HG02981 (cell line): ENCODE results near the gene SCGB3A1.

ENCODE experiments used
- ATAC-seq: cut with Tn5 transposase; IDR thresholded peaks from one replicate; pipeline ENCODE4 v1.9.1; 2021; ENCODE audit warnings: mild to moderate bottlenecking, moderate library complexity; ENCODE audit not compliant: unreplicated experiment

Gene SCGB3A1

GRCh38 chr5:180606215-180606785 lies 15.0 kb upstream of the SCGB3A1 start:
- no peak for ATAC-seq

DNA sequence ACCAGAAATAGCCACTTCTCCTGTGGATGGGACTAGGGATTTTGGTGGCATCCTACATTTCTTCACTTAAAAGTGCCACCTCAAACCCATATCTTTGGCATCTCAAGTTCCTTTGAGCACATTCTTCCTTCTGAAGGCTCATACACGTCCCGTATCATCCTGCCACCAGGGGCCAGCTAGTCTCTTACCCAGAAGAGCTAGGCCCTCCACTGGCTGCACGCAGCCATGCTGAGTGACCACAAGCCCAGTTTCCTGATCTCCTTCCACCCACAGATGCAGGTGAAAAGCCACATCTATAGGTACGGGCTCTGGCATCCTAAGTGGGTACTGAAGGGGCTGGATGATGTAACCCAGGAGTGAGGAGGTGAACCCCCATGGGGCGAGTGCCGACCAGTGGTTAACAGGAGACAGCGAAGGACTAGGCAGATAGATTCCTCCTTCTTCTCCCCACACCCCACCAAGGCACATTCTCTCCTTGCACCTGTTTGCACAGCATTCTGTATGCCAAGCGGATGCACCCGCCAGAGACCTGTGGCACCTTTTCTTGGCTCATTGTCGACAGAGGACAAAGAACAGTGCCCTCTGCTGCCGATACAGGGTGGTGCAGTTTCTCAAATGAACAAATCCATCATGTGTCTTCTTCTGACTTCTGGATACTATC lies 14.4 kb upstream of the SCGB3A1 start:
- ATAC-seq, result no peak

DNA sequence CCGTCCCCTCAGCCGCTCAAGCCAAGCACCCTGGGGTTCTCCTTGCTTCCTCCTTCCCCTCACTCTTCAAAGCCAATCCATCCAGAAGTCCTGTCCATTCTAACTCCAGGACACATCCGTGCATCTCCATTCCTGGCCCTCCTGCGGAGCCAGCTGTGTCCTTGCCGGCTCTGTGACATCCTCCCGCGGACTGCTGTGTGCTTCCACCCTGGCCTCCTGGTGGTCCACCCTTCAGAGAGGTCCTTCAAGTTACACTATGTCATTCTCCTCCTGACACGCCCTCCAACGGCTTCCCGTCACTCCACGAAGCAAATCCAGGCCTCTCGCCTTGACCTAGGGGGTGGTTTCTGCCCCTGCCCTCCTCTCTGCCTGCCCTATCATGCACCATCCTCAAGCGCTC lies 13.0 kb upstream of the SCGB3A1 start:
- ATAC-seq, result no peak

DNA sequence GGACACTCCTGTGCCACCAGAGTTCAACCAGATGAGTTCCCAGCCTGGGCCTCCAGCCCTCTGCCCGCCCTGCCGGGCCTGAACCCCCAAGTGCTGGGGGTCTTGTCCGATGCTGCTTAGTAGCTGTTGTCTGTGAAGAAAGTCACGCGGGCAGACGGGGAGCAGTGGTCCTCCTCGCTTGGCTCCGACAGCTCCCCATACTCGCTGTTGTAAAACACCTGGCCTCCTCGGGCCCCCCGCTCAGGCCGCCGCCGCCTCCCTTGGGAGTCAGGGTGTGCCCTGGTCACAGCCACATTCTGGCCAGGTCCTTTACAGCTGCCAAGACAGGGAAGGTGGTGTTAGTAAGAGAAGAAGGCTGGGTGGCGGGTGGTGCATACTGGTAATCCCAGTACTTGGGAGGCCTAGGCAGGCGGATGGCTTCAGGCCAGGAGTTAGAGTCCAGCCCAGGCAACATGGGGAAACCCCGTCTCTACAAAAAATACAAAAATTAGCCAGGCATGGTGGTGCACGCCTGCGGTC lies 11.8 kb upstream of the SCGB3A1 start:
- ATAC-seq, result no peak

DNA sequence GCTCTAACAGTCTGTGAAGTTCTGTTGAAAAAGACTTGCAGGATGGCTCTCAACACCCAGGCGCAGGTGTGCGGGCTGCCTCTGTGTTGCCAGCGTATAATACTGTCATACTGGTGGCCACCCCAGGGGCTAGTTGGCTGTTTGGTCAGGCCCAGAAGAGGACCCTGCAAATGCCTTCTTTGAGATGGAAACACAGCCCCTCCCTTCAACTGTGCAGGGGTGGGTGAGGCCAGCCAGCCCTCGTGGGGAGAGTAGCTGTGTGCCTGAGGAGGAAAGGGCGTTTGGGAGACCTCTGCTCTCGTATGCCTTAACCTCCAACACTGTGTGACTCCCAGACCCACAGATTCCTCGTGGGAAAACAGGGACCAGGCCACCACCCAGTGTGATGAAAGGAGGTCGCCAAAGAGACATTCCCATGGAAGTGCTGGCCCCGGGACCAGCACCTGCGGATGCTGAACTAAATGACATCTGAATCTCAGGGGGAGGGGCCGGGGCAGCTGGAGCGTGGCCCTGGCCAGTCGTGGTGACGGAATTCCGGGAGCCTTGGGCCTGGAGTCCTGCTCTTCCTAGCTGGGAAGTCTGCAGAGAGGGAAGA lies 11.3 kb upstream of the SCGB3A1 start:
- ATAC-seq, result no peak

DNA sequence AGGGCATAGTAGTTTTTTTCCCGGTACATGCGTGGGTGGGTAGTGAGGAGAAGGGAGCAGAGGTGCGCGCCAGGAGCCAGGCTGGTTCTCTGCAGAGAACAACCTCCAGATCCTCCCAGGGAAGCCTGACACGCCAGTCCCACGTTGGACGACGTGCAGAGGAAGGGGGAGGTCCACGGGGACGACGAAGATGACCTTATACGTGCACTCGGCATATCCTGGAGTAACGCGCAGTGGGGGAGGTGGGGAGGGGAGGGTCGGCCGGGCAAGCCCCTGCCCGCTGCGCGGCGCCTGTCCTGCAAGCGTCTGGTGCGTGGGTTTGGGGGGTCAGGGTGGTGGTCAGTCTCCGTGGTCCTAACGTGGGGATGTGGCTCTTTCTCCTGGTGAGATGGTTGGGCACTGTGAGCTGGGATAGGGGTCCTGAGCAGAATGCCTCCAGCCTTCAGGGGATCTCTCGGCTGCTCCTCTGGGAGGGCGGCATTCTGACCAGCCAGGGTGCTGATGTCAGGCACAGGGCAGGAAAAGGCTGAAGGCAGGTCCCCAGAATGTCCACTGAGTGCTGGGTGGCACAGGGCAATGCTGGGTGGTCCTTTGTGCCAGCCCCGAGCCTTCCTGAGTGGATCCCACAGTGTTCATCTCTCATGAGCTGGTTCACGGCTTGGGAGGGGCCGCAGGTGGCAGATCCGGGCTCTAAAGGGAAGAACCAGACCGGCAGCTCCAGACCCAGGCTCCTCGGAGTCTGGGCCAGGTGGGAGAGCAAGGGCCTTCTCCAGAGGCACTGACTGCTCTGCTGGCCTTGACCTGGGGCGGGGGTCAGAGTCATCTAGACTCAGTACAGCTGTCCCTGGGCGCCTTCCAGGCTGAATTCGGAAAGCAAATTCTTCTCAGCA lies 10.5 kb upstream of the SCGB3A1 start:
- ATAC-seq, result no peak

- ATAC-seq, result no peak
Measured at GRCh38 chr5:180600554-180601041, 9.3 kb upstream of the SCGB3A1 start.

GRCh38 chr5:180599981-180600553 lies 8.8 kb upstream of the SCGB3A1 start:
- ATAC-seq, result no peak

DNA sequence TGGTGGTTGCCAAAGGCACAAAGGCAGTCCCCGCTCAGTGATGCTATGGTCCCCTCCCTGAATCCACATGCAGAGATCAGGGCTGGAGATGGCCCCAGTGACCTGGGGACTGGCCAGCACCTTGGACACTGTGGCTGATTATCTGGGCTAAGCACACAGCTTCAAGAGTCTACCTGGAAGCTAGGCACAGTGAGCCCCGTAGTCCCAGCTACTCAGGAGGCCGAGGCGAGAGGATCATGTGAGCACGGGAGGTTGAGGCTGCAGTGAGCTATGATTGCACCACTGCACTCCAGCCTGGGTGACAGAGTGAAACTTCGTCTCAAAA lies 8.3 kb upstream of the SCGB3A1 start:
- no peak for ATAC-seq

DNA sequence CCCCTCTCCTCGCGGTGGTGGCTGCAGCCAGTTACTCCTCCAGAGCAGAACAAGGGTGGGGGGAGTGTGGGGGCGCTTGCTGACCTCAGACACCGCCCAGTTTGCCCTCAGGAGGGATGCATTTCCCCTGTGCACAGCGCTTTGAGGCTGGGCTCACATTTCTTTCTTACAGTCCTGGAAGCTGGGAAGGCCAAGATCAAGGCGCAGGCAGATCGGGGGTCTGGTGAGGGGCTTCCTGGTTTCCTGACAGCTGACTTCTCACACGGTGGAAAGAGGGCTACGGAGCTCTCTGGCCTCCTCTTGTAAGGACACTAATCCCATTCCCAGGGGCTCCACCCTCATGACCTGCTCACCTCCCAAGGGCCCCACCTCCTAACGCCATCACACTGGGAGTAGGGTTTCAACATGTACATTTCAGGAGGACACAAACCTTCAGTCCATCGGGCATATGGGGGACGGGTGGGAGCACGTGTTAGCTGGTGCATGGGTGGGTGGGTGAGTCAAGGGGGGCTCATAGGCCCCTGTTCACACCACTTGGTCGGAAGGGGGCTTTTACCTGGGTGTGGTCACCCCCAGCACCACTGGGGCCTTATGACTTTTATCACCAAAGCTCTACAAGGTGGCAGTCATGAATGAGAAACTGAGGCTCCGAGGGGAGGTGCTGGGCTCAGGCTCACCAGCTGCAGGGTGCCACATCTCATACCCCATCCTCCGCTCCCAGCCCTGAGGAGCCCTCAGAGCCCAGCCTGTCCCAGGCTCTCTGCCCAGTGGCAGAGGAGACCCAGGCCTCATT lies 7.7 kb upstream of the SCGB3A1 start:
- no peak for ATAC-seq

DNA sequence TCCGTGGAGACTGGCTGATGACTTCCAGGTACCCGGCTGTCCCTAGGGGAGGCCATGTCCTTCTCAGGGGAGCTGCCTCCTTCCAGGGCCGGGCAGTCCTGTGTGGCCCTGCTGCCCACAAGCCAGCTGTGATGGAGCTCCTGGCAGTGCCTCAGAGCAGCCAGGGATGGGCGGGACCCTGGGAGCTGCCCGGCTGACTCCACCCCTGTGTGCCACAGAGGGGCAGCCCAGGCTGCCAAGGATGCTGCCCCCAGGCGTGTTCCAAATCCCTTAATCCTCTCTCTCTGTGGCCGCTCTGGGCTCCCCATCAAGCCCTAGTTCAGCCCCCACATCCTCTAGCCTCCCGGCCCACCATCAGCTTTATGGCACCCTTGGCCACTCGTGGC lies 7.0 kb upstream of the SCGB3A1 start:
- no peak for ATAC-seq

DNA sequence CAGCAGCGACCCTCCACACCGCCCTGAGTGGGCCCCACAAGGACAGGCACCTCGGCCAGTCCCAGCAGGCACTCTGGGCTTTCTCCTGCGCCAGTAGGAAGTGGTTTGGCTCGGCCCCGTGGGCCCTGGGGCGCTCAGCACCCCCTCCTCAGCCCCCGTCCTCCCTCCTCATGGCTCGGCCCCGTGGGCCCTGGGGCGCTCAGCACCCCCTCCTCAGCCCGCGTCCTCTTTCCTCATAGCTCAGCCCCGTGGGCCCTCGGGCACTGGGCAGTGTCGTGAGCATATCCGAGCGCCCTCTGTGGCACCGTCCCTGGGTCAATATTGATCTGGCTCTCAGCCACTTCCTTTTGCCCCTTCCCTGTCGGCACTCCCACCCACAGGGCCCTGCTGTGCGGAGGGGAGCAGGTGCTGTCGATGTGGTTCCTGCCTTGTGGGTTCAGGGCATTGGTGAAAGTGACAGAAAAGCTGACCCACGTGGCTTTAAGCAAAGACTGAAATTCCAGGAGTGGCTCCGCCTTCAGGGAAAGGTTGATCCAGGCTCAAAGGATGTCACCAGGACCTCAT lies 5.5 kb upstream of the SCGB3A1 start:
- no peak for ATAC-seq

DNA sequence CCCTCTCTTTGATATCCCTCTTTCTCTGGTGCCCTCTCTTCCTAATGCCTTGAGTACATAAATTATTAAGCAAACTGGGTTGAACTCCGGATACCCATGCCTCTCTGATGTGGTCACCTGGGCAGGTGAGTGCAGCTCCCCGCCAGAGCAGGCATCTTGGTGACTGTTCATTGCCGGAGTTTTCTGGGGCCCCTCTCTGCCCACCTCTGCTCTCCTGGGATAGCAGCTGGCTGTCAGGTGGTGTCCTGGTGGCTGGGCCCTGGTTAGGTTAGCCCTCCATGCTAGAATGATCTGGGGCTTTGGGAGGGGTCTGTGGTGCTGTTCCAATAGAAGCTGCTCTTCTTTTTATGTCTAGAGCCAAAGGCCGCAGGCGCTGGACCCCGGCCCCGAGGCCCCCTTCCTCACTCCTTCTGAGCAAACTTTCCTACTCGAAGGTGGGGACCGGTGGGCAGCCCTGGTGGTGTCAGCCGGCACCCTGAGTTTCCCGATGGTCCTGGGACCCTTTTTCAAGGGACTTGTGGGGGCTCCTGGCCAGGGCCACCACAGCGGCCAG lies 4.9 kb upstream of the SCGB3A1 start:
- ATAC-seq, result no peak

- ATAC-seq, result no peak
Measured at GRCh38 chr5:180595381-180596114, 4.2 kb upstream of the SCGB3A1 start.

DNA sequence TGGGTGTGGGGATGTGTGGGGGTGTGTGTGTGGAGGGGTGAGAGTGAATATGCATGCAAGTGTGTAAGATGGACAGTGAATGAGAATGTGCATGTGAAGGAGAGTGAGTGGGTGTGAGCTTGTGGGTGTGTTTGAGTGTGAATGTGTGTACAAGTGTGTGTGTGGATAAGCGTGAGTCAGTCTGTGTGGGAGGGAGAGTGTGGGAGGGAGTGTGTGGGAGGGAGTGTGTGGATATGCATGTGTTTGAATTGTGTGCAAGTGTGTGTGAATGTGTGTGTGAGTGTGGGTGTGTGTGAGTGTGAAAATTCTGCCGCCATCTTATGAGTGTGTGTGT lies 3.7 kb upstream of the SCGB3A1 start:
- no peak for ATAC-seq

DNA sequence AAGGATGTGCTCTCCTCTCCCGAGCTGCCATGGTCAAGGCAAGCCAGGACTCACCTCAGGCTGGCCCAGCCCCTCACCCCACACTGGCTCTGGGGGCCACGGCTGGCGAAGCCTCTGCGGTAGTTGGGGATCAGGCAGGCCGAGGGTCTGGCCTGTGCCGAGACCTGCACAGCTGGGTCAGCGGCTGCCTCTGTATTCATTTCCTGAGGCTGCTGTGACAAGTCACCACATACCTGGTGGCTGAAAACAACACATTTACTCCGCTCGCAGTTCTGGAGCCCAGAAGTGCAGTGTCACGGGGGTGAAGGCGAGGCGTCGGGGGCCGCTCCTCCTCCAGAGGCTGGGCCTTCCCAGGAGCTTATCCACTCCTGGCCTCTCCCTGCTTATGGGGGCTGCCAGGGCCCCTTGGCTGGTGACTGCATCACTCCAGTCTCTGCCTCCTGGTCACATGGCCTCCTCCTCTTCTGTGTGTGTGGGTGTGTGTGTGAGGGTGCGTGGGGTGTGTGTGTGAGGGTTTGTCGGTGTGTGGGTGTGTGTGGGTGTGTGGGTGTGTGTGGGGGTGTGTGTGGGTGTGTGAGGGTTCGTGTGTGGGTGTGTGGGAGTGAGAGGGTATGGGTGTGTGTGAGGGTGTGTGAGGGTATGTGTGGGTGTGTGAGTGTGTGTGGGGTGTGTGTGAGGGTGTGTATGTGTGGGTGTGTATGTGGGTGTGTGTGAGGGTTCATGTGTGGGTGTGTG lies 3.2 kb upstream of the SCGB3A1 start:
- no peak for ATAC-seq

DNA sequence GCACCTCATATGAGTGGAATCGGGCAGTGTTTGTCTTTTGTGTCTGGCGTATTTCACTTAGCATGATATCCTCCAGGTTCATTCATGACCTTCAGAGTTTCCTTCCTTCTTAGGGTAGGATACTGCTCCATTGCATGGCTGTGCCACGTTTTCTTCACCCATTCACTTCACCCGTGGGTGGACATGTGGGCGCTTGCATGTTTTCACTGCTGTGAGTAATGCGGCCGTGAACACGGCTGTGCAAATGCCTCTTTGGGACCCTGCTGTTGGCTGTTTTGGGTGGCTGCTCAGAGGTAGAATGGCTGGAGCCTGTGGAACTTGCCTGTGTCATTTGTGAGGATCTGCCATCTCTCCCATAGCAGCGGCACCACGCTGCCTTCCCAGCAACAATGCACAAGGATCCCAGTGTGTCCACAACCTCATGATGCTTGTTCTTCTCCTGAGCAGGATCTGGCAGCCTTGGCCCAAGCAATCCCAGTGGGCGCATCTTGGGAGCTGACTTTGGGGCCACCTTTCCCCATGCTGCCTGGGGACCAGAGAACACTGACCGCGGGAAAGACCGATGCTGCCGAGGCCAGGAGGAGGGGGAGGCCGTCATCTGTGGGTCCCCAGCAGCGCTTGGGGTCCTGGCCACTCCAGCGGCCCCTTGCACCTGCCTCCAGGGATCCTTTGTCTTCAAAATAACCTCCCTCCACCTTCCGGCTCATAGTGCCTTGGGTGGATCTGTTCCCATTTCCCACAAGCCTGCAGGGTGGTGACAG lies 2.3 kb upstream of the SCGB3A1 start:
- no peak for ATAC-seq

DNA sequence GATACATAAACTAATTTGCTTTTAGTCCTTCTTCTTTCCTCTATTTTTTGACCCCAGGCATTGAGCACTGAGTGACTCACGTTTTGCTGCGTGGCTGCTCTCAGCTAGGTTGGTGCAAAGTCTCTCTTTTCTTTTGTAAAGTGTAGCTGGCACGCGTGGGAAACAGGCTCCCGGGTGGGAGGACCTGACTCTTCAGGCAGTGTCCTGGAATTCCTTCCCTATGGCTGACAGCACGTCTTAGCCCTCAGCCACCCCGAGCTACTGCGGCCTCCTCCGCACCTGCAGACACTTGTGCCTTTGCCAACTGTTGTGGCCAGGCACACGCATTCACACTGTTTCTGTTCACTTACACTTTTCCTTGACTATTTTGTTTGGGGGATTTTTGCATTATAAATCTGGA lies 877 bp upstream of the SCGB3A1 start:
- no peak for ATAC-seq
